ENCODE measurements around the gene RNF126.

DNA sequence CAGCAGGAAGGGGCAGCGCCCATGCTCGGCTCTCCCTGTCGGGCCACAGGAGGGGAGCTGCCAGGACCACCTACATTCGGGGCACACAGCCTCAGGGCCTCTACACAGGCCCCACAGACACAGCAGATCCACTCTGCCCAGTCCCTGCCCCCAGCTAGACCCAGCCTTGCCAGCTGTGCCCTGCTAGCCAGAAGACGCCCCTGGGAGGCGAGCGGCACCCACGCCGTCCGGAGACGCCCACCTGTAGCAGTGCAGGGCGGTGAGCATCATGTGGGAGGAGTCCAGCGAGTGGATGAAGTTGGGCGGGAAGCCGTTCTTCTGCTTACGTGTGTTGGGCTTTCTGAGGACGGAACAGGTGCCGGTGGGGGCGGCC is 44.8 kb downstream of the RNF126 start:
- TF ChIP-seq, protein P1, sequence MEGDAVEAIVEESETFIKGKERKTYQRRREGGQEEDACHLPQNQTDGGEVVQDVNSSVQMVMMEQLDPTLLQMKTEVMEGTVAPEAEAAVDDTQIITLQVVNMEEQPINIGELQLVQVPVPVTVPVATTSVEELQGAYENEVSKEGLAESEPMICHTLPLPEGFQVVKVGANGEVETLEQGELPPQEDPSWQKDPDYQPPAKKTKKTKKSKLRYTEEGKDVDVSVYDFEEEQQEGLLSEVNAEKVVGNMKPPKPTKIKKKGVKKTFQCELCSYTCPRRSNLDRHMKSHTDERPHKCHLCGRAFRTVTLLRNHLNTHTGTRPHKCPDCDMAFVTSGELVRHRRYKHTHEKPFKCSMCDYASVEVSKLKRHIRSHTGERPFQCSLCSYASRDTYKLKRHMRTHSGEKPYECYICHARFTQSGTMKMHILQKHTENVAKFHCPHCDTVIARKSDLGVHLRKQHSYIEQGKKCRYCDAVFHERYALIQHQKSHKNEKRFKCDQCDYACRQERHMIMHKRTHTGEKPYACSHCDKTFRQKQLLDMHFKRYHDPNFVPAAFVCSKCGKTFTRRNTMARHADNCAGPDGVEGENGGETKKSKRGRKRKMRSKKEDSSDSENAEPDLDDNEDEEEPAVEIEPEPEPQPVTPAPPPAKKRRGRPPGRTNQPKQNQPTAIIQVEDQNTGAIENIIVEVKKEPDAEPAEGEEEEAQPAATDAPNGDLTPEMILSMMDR (IDR thresholded peaks at IDR 0.05) = no peak
- TF ChIP-seq POLR2A (IDR thresholded peaks at IDR 0.05) = no peak
